Muscle layer of duodenum (tissue), 2 donors: ENCODE data around the gene ANKRD6.

Experiments
- H3K27ac ChIP-seq: one replicate; pipeline ENCODE4 v1.7.0; 2013; ENCODE audit warnings: mild to moderate bottlenecking, low read length
- H3K27me3 ChIP-seq: one replicate; pipeline ENCODE4 v1.7.0; 2013; ENCODE audit warnings: low read depth, mild to moderate bottlenecking, control low read depth, low read length
- H3K36me3 ChIP-seq, 2 donors: one replicate each; pipeline ENCODE4 v1.7.0; 2013; ENCODE audit warnings: low read length in 2 of 2, control low read depth in 1 of 2, mild to moderate bottlenecking in 1 of 2; ENCODE audit not compliant: insufficient read depth in 2 of 2, control insufficient read depth in 1 of 2
- H3K4me1 ChIP-seq, 2 donors: one replicate each; pipeline ENCODE4 v1.7.0; 2013; ENCODE audit warnings: low read length in 2 of 2, mild to moderate bottlenecking in 2 of 2, control low read depth in 1 of 2, moderate library complexity in 1 of 2; ENCODE audit not compliant: insufficient read depth in 2 of 2, control insufficient read depth in 1 of 2
- H3K4me3 ChIP-seq, 2 donors: one replicate each; pipeline ENCODE4 v1.7.0; 2013; ENCODE audit warnings: low read length in 2 of 2, low read depth in 1 of 2, mild to moderate bottlenecking in 1 of 2
- H3K9me3 ChIP-seq, 2 donors: one replicate each; pipeline ENCODE4 v1.7.0; 2013; ENCODE audit warnings: low read length in 2 of 2, control low read depth in 1 of 2, mild to moderate bottlenecking in 1 of 2; ENCODE audit not compliant: control insufficient read depth in 1 of 2
- donor health status: healthy.

The ANKRD6 gene

DNA sequence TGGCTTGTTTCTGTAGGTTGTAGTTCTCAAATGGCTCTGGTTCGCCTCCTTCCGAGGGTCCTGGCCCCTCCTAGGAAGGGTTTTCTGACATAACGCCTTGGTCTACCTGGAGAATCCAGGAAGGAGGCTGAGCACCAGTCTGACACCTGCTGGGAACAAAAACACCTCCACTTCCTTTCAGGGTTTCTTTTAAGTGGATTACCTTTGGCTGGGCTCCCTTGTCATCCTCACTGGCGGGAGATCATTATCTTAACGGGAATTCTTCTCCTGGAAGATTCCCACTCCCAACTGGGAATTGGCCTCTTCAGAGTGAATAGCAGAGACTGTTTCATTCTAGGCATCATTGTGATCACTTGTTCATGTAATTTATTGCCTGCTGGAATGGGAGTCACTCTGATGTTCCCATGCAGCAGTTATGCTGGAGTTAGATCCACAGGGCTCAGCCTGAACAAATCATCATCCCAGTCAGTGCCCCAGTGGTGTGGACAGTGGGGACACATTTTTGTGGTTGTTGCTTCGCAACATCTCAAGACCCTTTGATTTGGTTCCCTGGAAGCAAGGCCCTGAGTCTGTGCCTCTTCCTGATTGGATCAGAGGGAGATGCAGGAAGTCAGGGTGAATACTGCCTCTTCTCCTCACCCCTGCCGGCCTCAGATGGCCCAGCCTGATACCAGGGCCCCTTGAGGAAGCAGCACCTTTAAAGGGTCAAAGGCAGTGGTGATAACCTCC lies 156.5 kb downstream of the ANKRD6 start:
- Histone ChIP-seq H3K36me3 (no peaks in the 10 kb centered on the region), H3K4me3 (no peak overlapping the region), H3K27ac (no peak overlapping the region), H3K9me3 (no peaks in the 10 kb centered on the region), H3K27me3 (no peaks in the 10 kb centered on the region), H3K4me1 (no peaks in the 10 kb centered on the region)

DNA sequence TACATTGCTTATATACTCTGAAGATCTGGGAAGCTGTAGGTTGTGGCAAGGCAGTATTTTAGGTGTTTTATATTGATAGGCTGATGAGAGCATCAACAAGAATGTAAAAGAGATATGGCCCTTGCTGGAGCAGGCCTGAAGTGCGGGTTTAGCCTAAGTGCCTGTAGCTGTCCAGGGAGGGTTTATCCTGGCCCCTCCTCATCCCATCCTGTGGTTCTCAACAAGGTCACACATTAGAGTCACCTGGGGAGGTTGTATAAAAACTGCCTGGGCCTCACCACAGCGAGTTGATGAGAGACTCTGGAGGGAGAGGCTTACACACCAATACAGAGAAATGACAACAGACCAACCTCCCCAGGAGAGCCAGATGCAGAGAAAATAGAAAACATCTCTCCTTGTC lies 157.2 kb downstream of the ANKRD6 start:
- Histone ChIP-seq H3K27ac (no peak overlapping the region), H3K36me3 (no peaks in the 10 kb centered on the region), H3K4me3 (no peak overlapping the region), H3K4me1 (no peaks in the 10 kb centered on the region), H3K9me3 (no peaks in the 10 kb centered on the region), H3K27me3 (no peaks in the 10 kb centered on the region)

DNA sequence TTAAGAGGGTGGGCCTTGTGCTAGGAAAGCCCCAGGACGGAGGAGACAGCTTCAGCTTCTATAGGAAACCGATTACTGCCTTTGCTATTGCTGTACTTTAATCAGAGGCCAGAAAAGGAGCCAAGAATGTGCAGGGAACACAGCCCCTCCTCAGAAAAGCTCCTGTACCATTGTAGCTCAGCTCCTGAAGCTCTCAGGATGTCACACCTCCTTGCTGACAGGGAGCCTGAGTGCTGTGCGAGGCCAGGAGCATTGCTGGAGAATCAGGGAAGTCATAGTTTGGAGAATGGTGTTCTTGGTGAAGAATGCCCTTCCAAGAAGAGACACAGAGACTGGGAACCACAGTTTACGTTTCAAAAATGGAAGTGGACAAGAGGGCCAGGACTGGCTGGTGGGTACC lies 158.8 kb downstream of the ANKRD6 start:
- H3K4me3 ChIP-seq: no peak overlapping the region

DNA sequence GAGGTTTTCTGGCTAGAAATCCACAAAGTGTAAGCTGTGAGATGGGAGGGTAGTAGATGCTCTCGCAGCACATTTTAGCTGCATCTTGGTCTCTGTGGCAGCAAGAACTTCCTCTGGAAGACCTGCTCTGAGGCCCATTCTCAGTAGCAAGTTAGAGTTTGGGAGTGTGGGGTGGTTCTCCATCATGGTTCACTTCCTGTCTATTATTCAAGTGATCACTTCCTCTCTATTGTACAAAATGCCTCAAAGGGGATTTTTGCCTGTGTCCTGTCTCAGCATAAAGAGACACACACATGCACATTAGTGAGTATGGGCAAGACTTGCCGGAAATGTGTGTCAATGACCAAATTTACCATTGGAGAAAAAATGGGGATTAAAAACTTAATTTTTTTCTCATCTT lies 163.1 kb downstream of the ANKRD6 start:
- H3K4me3 ChIP-seq: no peak overlapping the region
- H3K36me3 ChIP-seq: no peaks in the 10 kb centered on the region
- H3K4me1 ChIP-seq: no peaks in the 10 kb centered on the region
- H3K27ac ChIP-seq: no peak overlapping the region
- no peaks in the 10 kb centered on the region for H3K9me3 ChIP-seq
- H3K27me3 ChIP-seq: no peaks in the 10 kb centered on the region

More for the DNA sequence above, 158.8 kb downstream of the ANKRD6 start:
- Histone ChIP-seq H3K36me3 (no peaks in the 10 kb centered on the region), H3K9me3 (no peaks in the 10 kb centered on the region), H3K27ac (no peak overlapping the region), H3K27me3 (no peaks in the 10 kb centered on the region), H3K4me1 (no peaks in the 10 kb centered on the region)

DNA sequence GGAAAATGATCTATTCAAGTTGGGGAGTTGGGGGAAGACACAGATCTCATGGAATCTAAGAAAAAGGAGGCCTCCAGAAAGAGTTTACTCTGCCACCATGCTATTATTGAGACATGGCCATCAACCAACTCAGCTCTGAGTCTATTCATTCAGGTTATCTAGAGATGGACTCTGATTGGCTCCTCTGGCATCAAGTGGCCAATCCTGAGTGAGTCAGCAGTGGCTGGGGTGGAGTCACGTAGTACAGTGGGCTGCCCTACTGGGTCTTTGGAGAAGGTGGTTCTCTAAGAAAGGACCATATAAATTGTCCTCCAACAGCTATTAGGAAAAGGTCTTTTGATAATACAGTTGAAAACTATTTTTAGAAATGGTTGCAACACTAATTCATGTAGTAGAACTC lies 163.5 kb downstream of the ANKRD6 start:
- Histone ChIP-seq H3K9me3 (no peaks in the 10 kb centered on the region), H3K4me1 (no peaks in the 10 kb centered on the region), H3K4me3 (no peak overlapping the region), H3K27ac (no peak overlapping the region), H3K27me3 (no peaks in the 10 kb centered on the region), H3K36me3 (no peaks in the 10 kb centered on the region)

DNA sequence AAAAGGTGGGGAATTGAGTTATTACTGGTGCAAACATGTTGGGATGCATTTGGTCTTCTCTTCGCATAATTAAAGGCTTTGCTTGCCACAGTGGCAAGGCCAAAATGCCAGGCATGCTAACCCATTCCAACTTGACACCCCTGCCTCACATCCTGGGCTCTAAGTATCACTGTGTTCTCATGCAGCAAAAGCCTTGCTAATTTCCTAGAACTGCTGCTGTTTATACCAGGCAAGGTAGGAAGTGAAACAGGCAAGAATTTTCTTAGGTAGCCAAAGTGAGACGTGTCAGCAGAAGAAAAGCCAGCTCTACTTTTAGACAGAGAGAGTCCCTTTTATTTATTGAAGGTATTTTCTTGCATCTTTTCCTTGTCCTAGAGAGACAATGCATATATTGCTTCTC lies 164.4 kb downstream of the ANKRD6 start:
- Histone ChIP-seq H3K27me3 (no peaks in the 10 kb centered on the region), H3K27ac (no peak overlapping the region), H3K4me1 (no peaks in the 10 kb centered on the region), H3K4me3 (no peak overlapping the region), H3K36me3 (no peaks in the 10 kb centered on the region), H3K9me3 (no peaks in the 10 kb centered on the region)

DNA sequence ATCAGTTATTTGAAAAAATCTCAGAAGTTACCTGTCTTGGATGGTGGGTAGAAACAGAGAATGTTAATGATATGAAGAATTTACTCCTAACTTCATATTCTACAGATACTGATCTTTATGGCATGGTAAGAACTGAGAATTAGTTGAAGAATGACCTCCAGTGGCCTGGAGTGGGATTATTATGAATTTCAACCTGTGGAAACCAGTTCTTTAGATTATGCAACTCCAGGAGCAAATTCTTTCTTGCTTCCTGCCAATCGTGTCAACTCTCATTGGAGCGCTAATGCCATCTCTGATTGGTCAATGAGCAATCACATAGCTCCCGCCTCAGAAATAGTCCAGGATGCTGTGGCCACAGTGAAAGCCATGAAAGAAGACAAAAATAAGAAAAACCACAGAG lies 165.0 kb downstream of the ANKRD6 start:
- Histone ChIP-seq H3K9me3 (no peaks in the 10 kb centered on the region), H3K27me3 (no peaks in the 10 kb centered on the region), H3K27ac (no peak overlapping the region), H3K4me1 (no peaks in the 10 kb centered on the region), H3K36me3 (no peaks in the 10 kb centered on the region), H3K4me3 (no peak overlapping the region)

DNA sequence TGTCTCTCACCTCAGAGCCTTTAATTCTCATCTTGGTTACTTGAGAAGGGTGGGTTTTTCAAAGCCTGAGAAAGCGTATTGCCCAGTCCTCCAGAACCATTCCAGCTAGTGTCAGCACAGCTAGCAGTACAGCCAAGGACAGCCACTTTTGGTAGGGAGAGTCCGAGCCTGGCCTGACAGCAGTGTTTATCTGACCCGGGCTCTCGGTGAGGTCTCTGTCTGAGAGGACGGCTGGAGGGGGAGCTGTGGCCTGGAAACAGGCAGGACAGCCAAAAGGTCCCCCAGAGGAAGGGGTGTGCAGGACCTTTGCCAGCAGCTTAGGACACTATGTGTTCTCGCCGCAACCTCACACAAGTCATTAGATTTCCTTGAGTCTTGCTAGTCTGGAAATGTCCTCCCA lies 166.8 kb downstream of the ANKRD6 start:
- Histone ChIP-seq H3K4me1 (no peaks in the 10 kb centered on the region), H3K27ac (no peak overlapping the region), H3K27me3 (no peaks in the 10 kb centered on the region), H3K9me3 (no peaks in the 10 kb centered on the region), H3K4me3 (no peak overlapping the region), H3K36me3 (no peaks in the 10 kb centered on the region)

DNA sequence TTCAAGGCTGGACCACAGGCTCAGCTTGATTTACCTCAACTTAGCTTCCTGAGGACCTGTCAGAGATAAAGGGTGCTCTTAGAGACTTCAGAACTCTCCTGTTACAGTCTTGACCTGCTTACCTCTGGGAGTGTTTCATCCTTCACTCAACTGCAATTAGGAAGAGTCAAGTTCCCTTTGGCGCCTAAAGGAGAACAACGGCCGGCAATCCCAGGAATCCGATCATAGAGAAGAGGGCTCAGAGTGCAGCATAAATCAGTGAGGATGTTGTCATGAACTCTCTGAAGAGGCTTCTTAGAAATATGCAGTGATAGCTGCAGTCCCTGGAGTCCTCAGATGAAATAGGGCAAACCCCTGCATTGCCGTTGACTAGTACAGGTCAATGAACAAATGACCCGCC lies 169.2 kb downstream of the ANKRD6 start:
- H3K27me3 ChIP-seq: no peaks in the 10 kb centered on the region
- no peaks in the 10 kb centered on the region for H3K9me3 ChIP-seq
- no peak overlapping the region for H3K27ac ChIP-seq
- no peak overlapping the region for H3K4me3 ChIP-seq
- H3K36me3 ChIP-seq: no peaks in the 10 kb centered on the region
- no peaks in the 10 kb centered on the region for H3K4me1 ChIP-seq

DNA sequence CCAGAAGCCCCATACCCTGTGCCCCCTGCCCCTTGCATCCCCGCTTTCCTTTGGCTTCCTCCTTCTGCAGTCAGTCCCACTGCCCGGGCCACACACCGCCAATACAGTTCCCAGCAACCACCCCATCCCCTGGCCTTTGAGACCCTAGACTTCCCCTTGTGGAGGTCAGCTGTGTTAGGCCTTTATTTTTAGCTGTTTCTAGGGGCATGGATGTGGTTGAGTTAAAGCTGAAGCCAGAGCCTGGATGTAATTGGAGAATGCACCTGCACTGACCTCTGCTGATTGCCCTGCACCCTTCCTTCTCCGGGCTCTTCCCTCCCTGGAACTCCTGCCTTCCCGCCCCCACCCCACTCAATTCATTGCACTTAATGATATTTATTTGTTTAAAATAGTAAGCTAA lies 171.7 kb downstream of the ANKRD6 start:
- Histone ChIP-seq H3K4me1 (no peaks in the 10 kb centered on the region), H3K27ac (no peak overlapping the region), H3K36me3 (no peaks in the 10 kb centered on the region), H3K9me3 (no peaks in the 10 kb centered on the region), H3K4me3 (no peak overlapping the region), H3K27me3 (no peaks in the 10 kb centered on the region)

DNA sequence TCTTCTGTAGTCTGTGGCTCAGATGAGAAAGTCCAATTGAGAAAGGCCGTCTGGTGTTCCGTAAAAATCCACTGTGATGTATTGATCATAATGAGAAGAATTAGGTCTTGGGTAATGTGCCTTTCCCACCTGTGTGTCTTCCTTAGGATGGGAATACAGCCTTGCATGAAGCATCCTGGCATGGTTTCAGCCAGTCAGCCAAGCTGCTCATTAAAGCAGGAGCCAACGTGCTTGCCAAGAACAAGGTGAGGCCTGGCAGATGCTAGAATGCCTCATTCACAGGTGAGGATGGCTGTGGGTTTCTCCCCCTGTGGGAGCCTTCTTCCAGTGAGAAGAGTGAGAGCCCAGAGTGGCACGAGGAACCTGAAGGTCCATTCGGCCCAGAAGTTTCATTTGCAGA lies 172.9 kb downstream of the ANKRD6 start:
- H3K36me3 ChIP-seq: no peaks in the 10 kb centered on the region
- no peaks in the 10 kb centered on the region for H3K27me3 ChIP-seq
- no peaks in the 10 kb centered on the region for H3K4me1 ChIP-seq
- H3K9me3 ChIP-seq: no peaks in the 10 kb centered on the region
- no peak overlapping the region for H3K4me3 ChIP-seq
- H3K27ac ChIP-seq: no peak overlapping the region

DNA sequence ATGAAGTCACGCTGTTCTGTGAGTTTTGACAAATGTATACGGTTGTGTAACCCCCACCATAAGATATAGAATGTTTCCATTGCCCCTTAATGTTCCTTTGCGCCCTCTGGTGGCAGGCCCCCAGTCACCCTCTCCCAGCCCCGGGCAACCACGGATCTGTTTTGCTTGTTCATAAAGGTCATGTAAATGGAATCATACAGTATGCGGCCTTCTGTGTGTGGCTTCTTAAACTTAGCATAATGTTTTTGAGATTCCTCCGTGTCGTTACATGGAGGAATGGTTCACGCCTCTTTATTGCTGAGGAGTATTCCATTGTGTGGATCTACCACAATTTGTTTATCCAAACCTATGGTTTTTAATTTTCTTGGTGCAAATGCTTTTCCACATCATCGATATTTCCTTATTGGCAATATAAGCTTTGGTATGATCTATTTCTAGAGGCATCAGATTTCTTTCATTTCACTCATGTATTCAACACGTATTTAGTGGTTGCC lies 177.2 kb downstream of the ANKRD6 start:
- H3K36me3 ChIP-seq: no peaks in the 10 kb centered on the region
- H3K27me3 ChIP-seq: no peaks in the 10 kb centered on the region
- no peaks in the 10 kb centered on the region for H3K4me1 ChIP-seq
- H3K9me3 ChIP-seq: no peaks in the 10 kb centered on the region
- no peak overlapping the region for H3K4me3 ChIP-seq
- no peak overlapping the region for H3K27ac ChIP-seq
